HG03159 (cell line): Measurements from ENCODE around the gene RAB13.
A peak's percentile ranks its signal among the peaks of the same experiment; 100 is the strongest.
"Not testable (repeated sequence)": the region's sequence is repeated elsewhere in the genome, so short reads cannot be mapped to it uniquely, and the experiment has no call there.

ENCODE experiments used
- ATAC-seq: cut with Tn5 transposase; IDR thresholded peaks from one replicate; pipeline ENCODE4 v1.9.1; 2021; ENCODE audit warnings: mild to moderate bottlenecking, moderate library complexity; ENCODE audit not compliant: unreplicated experiment

The RAB13 gene

GRCh38 chr1:153985941-153986761, at the start of gene RAB13:
Gene RAB13, minus strand, starts transcription at chr1:153986339. Its CDS starts 103 bp downstream, at chr1:153986236.
- ATAC-seq: no peak

- not testable (repeated sequence) for ATAC-seq
Measured at GRCh38 chr1:154033697-154034096, 47.6 kb upstream of the RAB13 start.

- no peak for ATAC-seq
Measured at GRCh38 chr1:154019940-154020339, 33.8 kb upstream of the RAB13 start.

GRCh38 chr1:154019269-154019668, 33.1 kb upstream of the RAB13 start:
- ATAC-seq: no peak

- ATAC-seq: no peak
Measured at GRCh38 chr1:154014154-154014907, 28.2 kb upstream of the RAB13 start.

- not testable (repeated sequence) for ATAC-seq
Measured at GRCh38 chr1:154012543-154012942, 26.4 kb upstream of the RAB13 start.

GRCh38 chr1:154012129-154012528, 26.0 kb upstream of the RAB13 start:
- no peak for ATAC-seq

- no peak for ATAC-seq
Measured at GRCh38 chr1:154006136-154006535, 20.0 kb upstream of the RAB13 start.

GRCh38 chr1:154000420-154000819, 14.3 kb upstream of the RAB13 start:
- ATAC-seq: no peak

- ATAC-seq: not testable (repeated sequence)
Measured at GRCh38 chr1:153996882-153997281, 10.7 kb upstream of the RAB13 start.

GRCh38 chr1:153995640-153996039, 9.5 kb upstream of the RAB13 start:
- ATAC-seq: no peak

- ATAC-seq: no peak
Measured at GRCh38 chr1:153995202-153995601, 9.1 kb upstream of the RAB13 start.

- ATAC-seq: no peak
Measured at GRCh38 chr1:153991806-153992205, 5.7 kb upstream of the RAB13 start.

- no peak for ATAC-seq
Measured at GRCh38 chr1:153991151-153991630, 5.1 kb upstream of the RAB13 start.

- ATAC-seq: peak; percentile 67
Measured at GRCh38 chr1:153990468-153991150, 4.5 kb upstream of the RAB13 start, which contains the start of gene RPS27. Gene RPS27, plus strand, starts transcription at chr1:153990762. Its CDS starts 35 bp downstream, at chr1:153990797.

GRCh38 chr1:153987621-153988020, 1.5 kb upstream of the RAB13 start:
- ATAC-seq: no peak

GRCh38 chr1:153985341-153985912, 712 bp downstream of the RAB13 start:
- ATAC-seq: no peak

- no peak for ATAC-seq
Measured at GRCh38 chr1:153984123-153984894, 1.8 kb downstream of the RAB13 start.

- not testable (repeated sequence) for ATAC-seq
Measured at GRCh38 chr1:153981735-153982134, 4.4 kb downstream of the RAB13 start.

- ATAC-seq: not testable (repeated sequence)
Measured at GRCh38 chr1:153979091-153979490, 7.0 kb downstream of the RAB13 start.
